WTC11 (cell line): ENCODE results near the gene TMEM88. TPM values are rescaled to one million over a fixed set of nuclear protein-coding genes. Genes with fewer than 3 reads are reported as not detected.

Source experiments
- ATAC-seq: fragments of 200-7000 bp; cut with Tn5 transposase; 2 replicates; pipeline ENCODE4 v1.10.0; 2021; ENCODE audit warnings: mild to moderate bottlenecking, moderate library complexity
- CTCF ChIA-PET: fragments of 300-600 bp; sonication (Branson Sonifier 250); formaldehyde crosslinking; loops from one replicate; lab custom pipeline; 2021; ENCODE audit warnings: antibody characterized with exemption; lab: Charles Lee
- POLR2A ChIA-PET: fragments of 350-600 bp; sonication (Branson Sonifier 250); formaldehyde crosslinking; loops from one replicate; lab custom pipeline; 2021; ENCODE audit warnings: antibody characterized with exemption; lab: Charles Lee
- DNase-seq: peaks from one replicate; pipeline ENCODE4 v3.0.0; 2021; ENCODE audit warnings: low spot score
- H3K27ac Mint-ChIP-seq: 2 replicates; pipeline ENCODE4 v1.8.0; 2021; ENCODE audit warnings: mixed read lengths
- H3K27me3 Mint-ChIP-seq: 2 replicates; pipeline ENCODE4 v1.8.0; 2021; ENCODE audit warnings: low read depth, mild to moderate bottlenecking, moderate library complexity, mixed read lengths
- H3K36me3 Mint-ChIP-seq: 2 replicates; pipeline ENCODE4 v1.8.0; 2021; ENCODE audit warnings: mixed read lengths
- H3K4me1 Mint-ChIP-seq: 2 replicates; pipeline ENCODE4 v1.8.0; 2022; ENCODE audit warnings: mixed read lengths
- H3K4me3 Mint-ChIP-seq: 2 replicates; pipeline ENCODE4 v1.8.0; 2021; ENCODE audit warnings: mild to moderate bottlenecking, moderate library complexity, mixed read lengths
- H3K9me3 Mint-ChIP-seq: 2 replicates; pipeline ENCODE4 v1.8.0; 2021; ENCODE audit warnings: mixed read lengths
- CBFB ChIP-seq: sonication (generic); formaldehyde crosslinking; IDR thresholded peaks from 2 replicates; pipeline ENCODE4 v1.8.1; 2022; ENCODE audit warnings: mild to moderate bottlenecking, low read depth, missing genetic modification reagents
- FOXK1 ChIP-seq: sonication (generic); formaldehyde crosslinking; IDR thresholded peaks from 2 replicates; pipeline ENCODE4 v1.8.0; 2022; ENCODE audit warnings: mild to moderate bottlenecking, moderate library complexity, missing genetic modification reagents
- FOXP1 ChIP-seq: sonication (generic); formaldehyde crosslinking; IDR thresholded peaks from 2 replicates; pipeline ENCODE4 v1.8.0; 2022; ENCODE audit warnings: missing genetic modification reagents, mild to moderate bottlenecking, moderate library complexity, borderline replicate concordance
- FOXP4 ChIP-seq: sonication (generic); formaldehyde crosslinking; IDR thresholded peaks from 2 replicates; pipeline ENCODE4 v1.8.0; 2022; ENCODE audit warnings: mild to moderate bottlenecking, missing genetic modification reagents
- GTF2I ChIP-seq: fragments of 250-450 bp; sonication (Bioruptor Pico); conservative IDR thresholded peaks from 2 replicates; pipeline ENCODE4 v1.4.0; 2021; ENCODE audit warnings: mild to moderate bottlenecking
- HMGA2 ChIP-seq: fragments of 250-450 bp; sonication (Bioruptor Pico); IDR thresholded peaks from 2 replicates; pipeline ENCODE4 v1.4.0; 2021; ENCODE audit warnings: mild to moderate bottlenecking, moderate library complexity
- STAT6 ChIP-seq: sonication (generic); formaldehyde crosslinking; conservative IDR thresholded peaks from 2 replicates; pipeline ENCODE4 v1.8.1; 2023; ENCODE audit warnings: mild to moderate bottlenecking, low read depth, missing genetic modification reagents, moderate library complexity
- ZNF263 ChIP-seq: sonication (generic); formaldehyde crosslinking; IDR thresholded peaks from 2 replicates; pipeline ENCODE4 v1.8.1; 2022; ENCODE audit warnings: low read depth, mild to moderate bottlenecking, moderate library complexity, missing genetic modification reagents
- ZNF425 ChIP-seq: fragments of 250-450 bp; sonication (Bioruptor Pico); conservative IDR thresholded peaks from 2 replicates; pipeline ENCODE4 v1.9.0; 2021; ENCODE audit warnings: mild to moderate bottlenecking
- total RNA-seq: library from RNA; stranded (reverse); gene quantifications from 3 replicates; pipeline ENCODE4 v1.2.3, GENCODE V29; 2021
- TF ChIP-seq, protein P1 (sequence below): sonication (generic); formaldehyde crosslinking; IDR thresholded peaks from 2 replicates; pipeline ENCODE4 v1.8.1; 2022; ENCODE audit warnings: mild to moderate bottlenecking, missing genetic modification reagents, moderate library complexity, borderline replicate concordance
- TF ChIP-seq, protein P2 (sequence below): sonication (generic); formaldehyde crosslinking; IDR thresholded peaks from 2 replicates; pipeline ENCODE4 v1.8.0; 2023; ENCODE audit warnings: missing genetic modification reagents

TMEM88 gene
- total RNA-seq, 1 experiment from 2014 or later = 2.9 TPM

GRCh38 chr17:7883781-7884386 is 29.0 kb downstream of the TMEM88 start (continued):
- TF ChIP-seq FOXP1 (CRISPR knock-in tag) = no peak
- no peak for TF ChIP-seq STAT6
- TF ChIP-seq GTF2I (CRISPR knock-in tag) = no peak
- TF ChIP-seq ZNF263 (CRISPR knock-in tag) = no peak
- no peak for TF ChIP-seq FOXP4 (CRISPR knock-in tag)
- no peak for TF ChIP-seq CBFB
- no peak for TF ChIP-seq FOXK1 (CRISPR knock-in tag)
- TF ChIP-seq, protein P1, sequence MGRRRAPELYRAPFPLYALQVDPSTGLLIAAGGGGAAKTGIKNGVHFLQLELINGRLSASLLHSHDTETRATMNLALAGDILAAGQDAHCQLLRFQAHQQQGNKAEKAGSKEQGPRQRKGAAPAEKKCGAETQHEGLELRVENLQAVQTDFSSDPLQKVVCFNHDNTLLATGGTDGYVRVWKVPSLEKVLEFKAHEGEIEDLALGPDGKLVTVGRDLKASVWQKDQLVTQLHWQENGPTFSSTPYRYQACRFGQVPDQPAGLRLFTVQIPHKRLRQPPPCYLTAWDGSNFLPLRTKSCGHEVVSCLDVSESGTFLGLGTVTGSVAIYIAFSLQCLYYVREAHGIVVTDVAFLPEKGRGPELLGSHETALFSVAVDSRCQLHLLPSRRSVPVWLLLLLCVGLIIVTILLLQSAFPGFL (CRISPR knock-in tag) = no peak
- no peak for TF ChIP-seq HMGA2
- TF ChIP-seq, protein P2, sequence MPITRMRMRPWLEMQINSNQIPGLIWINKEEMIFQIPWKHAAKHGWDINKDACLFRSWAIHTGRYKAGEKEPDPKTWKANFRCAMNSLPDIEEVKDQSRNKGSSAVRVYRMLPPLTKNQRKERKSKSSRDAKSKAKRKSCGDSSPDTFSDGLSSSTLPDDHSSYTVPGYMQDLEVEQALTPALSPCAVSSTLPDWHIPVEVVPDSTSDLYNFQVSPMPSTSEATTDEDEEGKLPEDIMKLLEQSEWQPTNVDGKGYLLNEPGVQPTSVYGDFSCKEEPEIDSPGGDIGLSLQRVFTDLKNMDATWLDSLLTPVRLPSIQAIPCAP = no peak

DNA sequence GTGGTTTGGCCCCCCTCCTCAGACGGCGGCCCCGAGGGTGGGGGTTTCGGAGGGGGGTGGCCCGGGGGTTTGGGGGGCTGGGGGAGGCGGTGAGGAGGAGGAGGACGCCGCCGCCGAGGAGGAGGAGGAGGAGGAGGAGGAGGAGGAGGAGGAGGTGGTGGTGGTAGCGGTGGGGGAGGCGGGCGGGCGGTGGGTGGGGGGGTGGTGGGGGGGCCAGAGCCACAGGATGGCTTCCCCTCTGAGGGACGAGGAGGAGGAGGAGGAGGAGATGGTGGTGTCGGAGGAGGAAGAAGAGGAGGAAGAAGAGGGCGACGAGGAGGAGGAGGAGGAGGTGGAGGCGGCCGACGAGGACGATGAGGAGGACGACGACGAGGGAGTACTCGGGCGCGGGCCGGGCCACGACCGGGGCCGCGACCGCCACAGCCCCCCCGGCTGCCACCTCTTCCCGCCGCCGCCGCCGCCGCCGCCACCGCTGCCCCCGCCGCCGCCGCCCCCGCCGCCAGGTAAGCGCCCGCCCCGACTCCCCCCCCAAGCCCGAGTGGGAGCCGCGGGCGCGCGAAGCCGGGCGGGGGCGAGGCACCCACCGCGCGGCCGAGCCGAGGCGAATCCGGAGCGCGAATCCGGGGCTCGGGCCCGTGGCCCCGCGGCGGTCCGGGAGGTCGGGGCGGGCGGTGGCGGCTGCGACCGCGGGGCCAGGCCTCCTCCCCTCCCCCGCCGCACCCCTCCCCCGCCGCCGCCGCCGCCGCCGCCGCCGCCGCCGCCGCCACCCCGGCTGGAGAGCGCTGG is 29.9 kb downstream of the TMEM88 start:
- Mint-ChIP-seq H3K9me3 (no peaks in the 10 kb centered on the region), H3K27me3 (no peaks in the 10 kb centered on the region; the same call in 1 of the 2 replicates), H3K4me3 (peak overlapping the region; percentile 54), H3K36me3 (no peaks in the 10 kb centered on the region), H3K4me1 (peaks cover 10% of the 10 kb centered on the region), H3K27ac (no peak overlapping the region)
- TF ChIP-seq ZNF263 (CRISPR knock-in tag) (peak; percentile 80; the same call in 1 of the 2 replicates), ZNF425 (no peak)
- ChIA-PET POLR2A (interaction anchor here (1.1 kb wide), 1 partner anchor 28 kb away, joined by 4 read pairs; the partner anchor contains the start of gene NAA38), CTCF (interaction anchor here (1.2 kb wide), 1 partner anchor 157 kb away, joined by 5 read pairs; no protein-coding TSS in a partner anchor)
- ATAC-seq = no peak
- DNase-seq = no peak
